Mucosa of descending colon (tissue), 3 donors: ENCODE measurements around the gene SLC38A11. TPM values are rescaled to one million over a fixed set of nuclear protein-coding genes. Genes with fewer than 3 reads are reported as not detected.

Experiments
- ATAC-seq: fragments of 200-7000 bp; cut with Tn5 transposase; one replicate; pipeline ENCODE4 v1.9.1; 2020; ENCODE audit warnings: mild to moderate bottlenecking, moderate library complexity
- DNase-seq, 3 donors: peaks; one replicate each; pipeline ENCODE4 v3.0.0-alpha.2; 2020
- H3K36me3 ChIP-seq: fragments of 200-600 bp; one replicate; pipeline ENCODE4 v1.8.0; 2021; ENCODE audit warnings: low read depth, mild to moderate bottlenecking
- H3K4me1 ChIP-seq: fragments of 200-600 bp; one replicate; pipeline ENCODE4 v1.8.0; 2021; ENCODE audit warnings: low read depth, mild to moderate bottlenecking
- H3K4me3 ChIP-seq: fragments of 200-600 bp; one replicate; pipeline ENCODE4 v1.8.0; 2021; ENCODE audit warnings: mild to moderate bottlenecking
- H3K9me3 ChIP-seq: fragments of 200-600 bp; one replicate; pipeline ENCODE4 v1.8.0; 2021; ENCODE audit warnings: mild to moderate bottlenecking
- CTCF ChIP-seq: fragments of 200-600 bp; IDR thresholded peaks from one replicate; pipeline ENCODE4 v1.8.0; 2022; ENCODE audit warnings: antibody characterized with exemption, mild to moderate bottlenecking
- intact Hi-C, 2 donors: fragments of 100-400 bp; cut with DNase I in 1 of 2; cut with micrococcal nuclease in 1 of 2; formaldehyde crosslinking; loops; one replicate each; pipeline versions ENCODE4 v1.11.0 to v1.11.1; 2022; cut with DNase I, micrococcal nuclease
- total RNA-seq, 3 donors: library from RNA; stranded (reverse); fragmentation: NEBNext Ultra II Directional in 2 of 3; extraction: Animal tissue kit (Norgen Biotek cat#: 25700) in 2 of 3; gene quantifications; one replicate each; pipeline versions ENCODE4 v1.2.1 to v1.2.4, GENCODE V29; 2021 to 2023
- donor health status: DM: no; HTN: no; CAD: no; lungs with moderate emphysema.
- donor health status: DM: no; HTN: no; CAD: no.
- donor health status: DM: no; HTN: yes; CAD: no.

SLC38A11 gene
- total RNA-seq, 3 donors from 2014 or later = 2.1 to 8.6 (median 2.5) TPM

GRCh38 chr2:164928101-164928673 is 27.1 kb downstream of the SLC38A11 start:
- H3K9me3 ChIP-seq = no peaks in the 10 kb centered on the region
- no peaks in the 10 kb centered on the region for H3K36me3 ChIP-seq
- no peak for DNase-seq
- no peaks in the 10 kb centered on the region for H3K4me1 ChIP-seq
- no peak for ATAC-seq
- no peak for TF ChIP-seq CTCF
- H3K4me3 ChIP-seq = no peak overlapping the region
- intact Hi-C loops = no loop called here

- no peak overlapping the region for H3K4me3 ChIP-seq
- TF ChIP-seq CTCF = no peak
- no peaks in the 10 kb centered on the region for H3K9me3 ChIP-seq
- no peaks in the 10 kb centered on the region for H3K36me3 ChIP-seq
- no peak for DNase-seq
- H3K4me1 ChIP-seq = no peaks in the 10 kb centered on the region
- ATAC-seq = no peak
- intact Hi-C loops = no loop called here
Observed at GRCh38 chr2:164922134-164922533, 33.2 kb downstream of the SLC38A11 start.

GRCh38 chr2:164920430-164920829 is 34.9 kb downstream of the SLC38A11 start:
- intact Hi-C loops = no loop called here
- Histone ChIP-seq H3K4me1 (no peaks in the 10 kb centered on the region), H3K4me3 (no peak overlapping the region), H3K9me3 (no peaks in the 10 kb centered on the region), H3K36me3 (no peaks in the 10 kb centered on the region)
- DNase-seq = no peak
- no peak for TF ChIP-seq CTCF
- peak; percentile 36 for ATAC-seq

- intact Hi-C loops = loop anchor here (5.0 to 10.0 kb wide), 2 partner anchors 180 to 183 kb away; no protein-coding TSS in a partner anchor
- H3K4me3 ChIP-seq = no peak overlapping the region
- H3K36me3 ChIP-seq = no peaks in the 10 kb centered on the region
- ATAC-seq (peak; percentile 56), DNase-seq (peak in 2 of 3 donors; percentile 43 to 68)
- H3K4me1 ChIP-seq = no peaks in the 10 kb centered on the region
- no peaks in the 10 kb centered on the region for H3K9me3 ChIP-seq
- no peak for TF ChIP-seq CTCF
Observed at GRCh38 chr2:164917296-164917903, 37.9 kb downstream of the SLC38A11 start.

GRCh38 chr2:164915566-164915965 is 39.8 kb downstream of the SLC38A11 start:
- Histone ChIP-seq H3K9me3 (no peaks in the 10 kb centered on the region), H3K4me1 (peaks cover 9% of the 10 kb centered on the region), H3K36me3 (no peaks in the 10 kb centered on the region), H3K4me3 (no peak overlapping the region)
- intact Hi-C loops = loop anchor here (5.0 to 10.0 kb wide), 2 partner anchors 178 to 181 kb away; no protein-coding TSS in a partner anchor
- TF ChIP-seq CTCF = no peak
- no peak for ATAC-seq
- DNase-seq = no peak
